Measurements from ENCODE around the gene PACS2.

GRCh38 chr14:105281371-105282097, 33.0 kb upstream of the PACS2 start:
- TF ChIP-seq CTCF (IDR thresholded peaks at IDR 0.05; ENCODE audit: insufficient read depth, low read length) (peak; percentile 67), GABPA (IDR thresholded peaks at IDR 0.05; ENCODE audit: low read depth) (no peak), POLR2AphosphoS5 (IDR thresholded peaks at IDR 0.05; ENCODE audit: low read depth) (no peak)
- TF ChIP-seq, protein P1, sequence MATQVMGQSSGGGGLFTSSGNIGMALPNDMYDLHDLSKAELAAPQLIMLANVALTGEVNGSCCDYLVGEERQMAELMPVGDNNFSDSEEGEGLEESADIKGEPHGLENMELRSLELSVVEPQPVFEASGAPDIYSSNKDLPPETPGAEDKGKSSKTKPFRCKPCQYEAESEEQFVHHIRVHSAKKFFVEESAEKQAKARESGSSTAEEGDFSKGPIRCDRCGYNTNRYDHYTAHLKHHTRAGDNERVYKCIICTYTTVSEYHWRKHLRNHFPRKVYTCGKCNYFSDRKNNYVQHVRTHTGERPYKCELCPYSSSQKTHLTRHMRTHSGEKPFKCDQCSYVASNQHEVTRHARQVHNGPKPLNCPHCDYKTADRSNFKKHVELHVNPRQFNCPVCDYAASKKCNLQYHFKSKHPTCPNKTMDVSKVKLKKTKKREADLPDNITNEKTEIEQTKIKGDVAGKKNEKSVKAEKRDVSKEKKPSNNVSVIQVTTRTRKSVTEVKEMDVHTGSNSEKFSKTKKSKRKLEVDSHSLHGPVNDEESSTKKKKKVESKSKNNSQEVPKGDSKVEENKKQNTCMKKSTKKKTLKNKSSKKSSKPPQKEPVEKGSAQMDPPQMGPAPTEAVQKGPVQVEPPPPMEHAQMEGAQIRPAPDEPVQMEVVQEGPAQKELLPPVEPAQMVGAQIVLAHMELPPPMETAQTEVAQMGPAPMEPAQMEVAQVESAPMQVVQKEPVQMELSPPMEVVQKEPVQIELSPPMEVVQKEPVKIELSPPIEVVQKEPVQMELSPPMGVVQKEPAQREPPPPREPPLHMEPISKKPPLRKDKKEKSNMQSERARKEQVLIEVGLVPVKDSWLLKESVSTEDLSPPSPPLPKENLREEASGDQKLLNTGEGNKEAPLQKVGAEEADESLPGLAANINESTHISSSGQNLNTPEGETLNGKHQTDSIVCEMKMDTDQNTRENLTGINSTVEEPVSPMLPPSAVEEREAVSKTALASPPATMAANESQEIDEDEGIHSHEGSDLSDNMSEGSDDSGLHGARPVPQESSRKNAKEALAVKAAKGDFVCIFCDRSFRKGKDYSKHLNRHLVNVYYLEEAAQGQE (IDR thresholded peaks at IDR 0.05; ENCODE audit: insufficient replicate concordance, low read depth) = no peak

All from HL-60 (cell line).